Prostate gland (tissue), 2 donors: ENCODE results near the gene ZC3H18. TPM values are rescaled to one million over a fixed set of nuclear protein-coding genes. Genes with fewer than 3 reads are reported as not detected.

ENCODE experiments used
- DNase-seq: peaks from one replicate; pipeline ENCODE4 v3.0.0-alpha.2; 2019; ENCODE audit warnings: low spot score
- H3K27ac ChIP-seq, 2 donors: fragments of 200-600 bp; sonication (generic); 2 replicates each; pipeline ENCODE4 v1.5.1; 2017 to 2019
- H3K27me3 ChIP-seq: fragments of 200-600 bp; sonication (generic); replicated peaks from 2 replicates; pipeline ENCODE4 v1.5.1; 2019; ENCODE audit not compliant: insufficient read depth
- H3K36me3 ChIP-seq, 2 donors: fragments of 200-600 bp; sonication (generic); 1 replicate in 1 of 2; 2 replicates in 1 of 2; pipeline versions ENCODE4 v1.5.1 to v1.8.1; 2017 to 2019
- H3K4me1 ChIP-seq: fragments of 200-600 bp; sonication (generic); replicated peaks from 2 replicates; pipeline ENCODE4 v1.5.1; 2019
- H3K4me3 ChIP-seq, 2 donors: fragments of 200-600 bp; sonication (generic); 2 replicates each; pipeline ENCODE4 v1.5.1; 2017 to 2019
- H3K9me3 ChIP-seq: fragments of 200-600 bp; sonication (generic); 2 replicates; pipeline ENCODE4 v1.5.1; 2017
- CTCF ChIP-seq, 4 experiments: fragments of 200-600 bp in 2 of 4; fragments of 450-650 bp in 2 of 4; sonication (generic) in 2 of 4; IDR thresholded peaks; 1 replicate in 3 of 4; 2 replicates in 1 of 4; pipeline ENCODE4 v1.5.1; 2016 to 2019; ENCODE audit warnings: antibody characterized with exemption in 4 of 4, mild to moderate bottlenecking in 2 of 4, moderate library complexity in 2 of 4
- POLR2A ChIP-seq: fragments of 450-650 bp; IDR thresholded peaks from one replicate; pipeline ENCODE4 v1.6.1; 2016; ENCODE audit warnings: antibody characterized with exemption, mild to moderate bottlenecking
- POLR2AphosphoS5 ChIP-seq: sonication (generic); formaldehyde crosslinking; IDR thresholded peaks from one replicate; pipeline ENCODE4 v1.6.1; 2017; ENCODE audit warnings: antibody characterized with exemption
- WGBS: methylation state at CpG from one replicate; pipeline ENCODE4 v1.1.5; 2018; 5-methylcytosine and 5-hydroxymethylcytosine counted together
- intact Hi-C: fragments of 100-400 bp; cut with DNase I; formaldehyde crosslinking; loops from one replicate; pipeline ENCODE4 v1.14.2; 2022
- total RNA-seq, 2 donors: library from RNA; depleted of rRNA; stranded (reverse); fragments of >200 nt; gene quantifications; one replicate each; pipeline ENCODE4 v1.1.0, GENCODE V29; 2016

Gene ZC3H18
- total RNA-seq, 2 donors from 2014 or later = 26.7 to 50.7 TPM

GRCh38 chr16:88569614-88569984 is 604 bp upstream of the ZC3H18 start:
- H3K9me3 ChIP-seq = no peaks in the 10 kb centered on the region
- DNase-seq = peak; percentile 12
- no peaks in the 10 kb centered on the region for H3K36me3 ChIP-seq
- H3K4me1 ChIP-seq = peaks cover 8% of the 10 kb centered on the region
- no peak for TF ChIP-seq POLR2AphosphoS5
- TF ChIP-seq POLR2A = no peak
- TF ChIP-seq CTCF (IDR thresholded peaks at IDR 0.05) = no peak
- intact Hi-C loops = loop anchor here (10.0 kb wide), 1 partner anchor 125 kb away; no protein-coding TSS in a partner anchor
- 3% methylated on average over 28 of the region's 28 CpGs for WGBS
- H3K4me3 ChIP-seq = peak overlapping the region; percentile 85 to 86
- H3K27me3 ChIP-seq = no peaks in the 10 kb centered on the region
- H3K27ac ChIP-seq = peak overlapping the region; percentile 45 to 68

- Histone ChIP-seq H3K9me3 (no peaks in the 10 kb centered on the region), H3K36me3 (no peaks in the 10 kb centered on the region), H3K4me3 (peak overlapping the region; percentile 85 to 86), H3K27ac (peak overlapping the region; percentile 58 to 67), H3K27me3 (no peaks in the 10 kb centered on the region), H3K4me1 (peaks cover 8% of the 10 kb centered on the region)
- no peak for TF ChIP-seq CTCF (IDR thresholded peaks at IDR 0.05)
- TF ChIP-seq POLR2AphosphoS5 = no peak
- no peak for TF ChIP-seq POLR2A
- under 1% methylated on average over 23 of the region's 35 CpGs for WGBS
- intact Hi-C loops = loop anchor here (2.0 kb wide), 1 partner anchor 92 kb away; the partner anchor contains the start of gene MVD
- no peak for DNase-seq
Observed at GRCh38 chr16:88570691-88571092, 489 bp downstream of the ZC3H18 start.

- intact Hi-C loops = no loop called here
- no peak for TF ChIP-seq POLR2A
- no peak for TF ChIP-seq POLR2AphosphoS5
- no peak for TF ChIP-seq CTCF (IDR thresholded peaks at IDR 0.05)
- WGBS = 93% methylated on average over 11 of the region's 11 CpGs
- Histone ChIP-seq H3K36me3 (peaks cover 0 to 2% of the 10 kb centered on the region in 2 donors), H3K4me3 (no peak overlapping the region), H3K4me1 (peaks cover 8% of the 10 kb centered on the region), H3K27me3 (no peaks in the 10 kb centered on the region), H3K27ac (no peak overlapping the region), H3K9me3 (no peaks in the 10 kb centered on the region)
- DNase-seq = no peak
Observed at GRCh38 chr16:88575251-88575650, 5.0 kb downstream of the ZC3H18 start.

- no peaks in the 10 kb centered on the region for H3K27me3 ChIP-seq
- no peak overlapping the region for H3K4me3 ChIP-seq
- WGBS = 96% methylated on average over 13 of the region's 13 CpGs
- H3K4me1 ChIP-seq = peaks cover 3% of the 10 kb centered on the region
- H3K27ac ChIP-seq = no peak overlapping the region
- H3K9me3 ChIP-seq = no peaks in the 10 kb centered on the region
- no peak for TF ChIP-seq CTCF (IDR thresholded peaks at IDR 0.05)
- no peak for DNase-seq
- H3K36me3 ChIP-seq = peaks cover 0 to 2% of the 10 kb centered on the region in 2 donors
- intact Hi-C loops = no loop called here
Observed at GRCh38 chr16:88576307-88576706, 6.1 kb downstream of the ZC3H18 start.

GRCh38 chr16:88577166-88577565 is 7.0 kb downstream of the ZC3H18 start:
- intact Hi-C loops = no loop called here
- whole genome bisulfite sequencing = 88% methylated on average over 20 of the region's 20 CpGs
- H3K4me1 ChIP-seq = no peaks in the 10 kb centered on the region
- no peak for TF ChIP-seq POLR2A
- TF ChIP-seq POLR2AphosphoS5 = no peak
- no peak for TF ChIP-seq CTCF (IDR thresholded peaks at IDR 0.05)
- no peak for DNase-seq
- peaks cover 0 to 2% of the 10 kb centered on the region in 2 donors for H3K36me3 ChIP-seq
- no peak overlapping the region for H3K27ac ChIP-seq
- no peaks in the 10 kb centered on the region for H3K27me3 ChIP-seq
- no peak overlapping the region for H3K4me3 ChIP-seq
- H3K9me3 ChIP-seq = no peaks in the 10 kb centered on the region
